ENCODE results near the gene TDRD10. TPM values are rescaled to one million over a fixed set of nuclear protein-coding genes. Genes with fewer than 3 reads are reported as not detected.

Gene TDRD10
- total RNA-seq, 1 experiment from 2014 or later: 0.31 TPM

DNA sequence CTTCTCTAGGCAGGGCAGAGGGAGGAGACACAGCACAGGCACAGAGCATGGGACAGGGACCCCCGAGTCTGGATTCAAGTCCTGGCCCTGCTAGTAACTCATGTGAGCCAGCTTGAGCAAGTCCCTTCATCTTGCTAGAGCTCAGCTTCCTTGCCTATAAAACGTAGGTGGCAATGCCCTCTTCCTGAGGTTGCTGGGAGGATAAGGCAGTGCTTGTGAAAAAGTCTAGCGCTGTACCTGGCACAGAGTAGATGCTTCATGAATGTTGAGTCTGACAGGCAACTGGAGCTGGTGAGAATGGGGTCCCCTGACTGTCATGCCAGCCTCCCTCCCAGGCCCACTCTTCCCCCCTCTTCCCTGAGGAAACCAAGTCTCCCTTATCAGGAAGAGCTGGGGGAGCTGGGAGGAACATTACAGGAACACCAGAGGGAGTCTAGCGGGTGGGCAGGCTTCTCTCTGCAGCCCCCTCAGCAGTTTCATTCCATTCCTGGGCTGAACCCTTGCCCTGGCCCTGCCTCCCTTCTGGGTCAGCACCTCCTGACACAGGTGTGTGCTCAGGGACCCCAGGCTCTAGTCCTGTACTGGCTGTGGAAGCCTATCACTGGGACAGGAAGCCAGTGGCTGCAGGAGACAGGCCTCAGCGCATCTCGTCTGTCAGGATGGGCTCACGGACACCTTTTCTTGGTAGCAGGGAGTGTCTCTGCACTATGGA, 75.5 kb downstream of the TDRD10 start:
- H2AK5ac ChIP-seq (ENCODE audit: insufficient read length, low read length): no peak overlapping the region
- no CpG with 5 or more reads among the region's 7 CpGs for WGBS (ENCODE audit: extremely low coverage, insufficient read length, low lambda C conversion rate)

More for the DNA sequence above, 75.5 kb downstream of the TDRD10 start:
- no peak overlapping the region for H2AFZ ChIP-seq (ENCODE audit: low read length)
- H3K4me2 ChIP-seq (ENCODE audit: insufficient read depth, insufficient read length, low read length): no peak overlapping the region
- no peaks in the 10 kb centered on the region for H3K23me2 ChIP-seq (ENCODE audit: insufficient read length, low read depth, low read length, poor library complexity, severe bottlenecking)
- no peak overlapping the region for H3K14ac ChIP-seq (ENCODE audit: insufficient read depth, low read length)
- no peak overlapping the region for H3K56ac ChIP-seq (ENCODE audit: insufficient read length, low read depth, low read length)
- H3K79me2 ChIP-seq (ENCODE audit: insufficient read depth, low read length): no peaks in the 10 kb centered on the region
- no peak overlapping the region for H3T11ph ChIP-seq (ENCODE audit: low read length)
- H3K4me1 ChIP-seq (ENCODE audit: insufficient read depth, low read length): no peaks in the 10 kb centered on the region
- H4K5ac ChIP-seq (ENCODE audit: insufficient read length, low read depth, low read length): no peak overlapping the region
- H3K9me3 ChIP-seq (ENCODE audit: control insufficient read depth, low read depth, low read length): no peaks in the 10 kb centered on the region
- no peak overlapping the region for H4K8ac ChIP-seq (replicated peaks; ENCODE audit: insufficient read length, low read depth, low read length)
- no peak overlapping the region for H4K91ac ChIP-seq (ENCODE audit: insufficient read length, low read depth, low read length)
- H3K4me3 Mint-ChIP-seq: no peak overlapping the region
- no peaks in the 10 kb centered on the region for H3K9me3 Mint-ChIP-seq
- H3K4ac ChIP-seq (ENCODE audit: low read depth, low read length): no peak overlapping the region
- H3K27ac Mint-ChIP-seq: no peak overlapping the region; a peak in 1 of 7 replicates
- H2BK15ac ChIP-seq (ENCODE audit: low read depth, low read length): no peak overlapping the region
- peaks cover 22 to 46% (median 37%) of the 10 kb centered on the region in 3 experiments; a peak in 6 of 7 replicates for H3K36me3 Mint-ChIP-seq (ENCODE audit: insufficient read depth in 1 of 3, low read depth in 3 of 3)
- no peaks in the 10 kb centered on the region for H3K79me1 ChIP-seq (ENCODE audit: insufficient read depth, low read depth, low read length, poor library complexity, severe bottlenecking)
- H2BK5ac ChIP-seq (ENCODE audit: insufficient read length, low read length): no peak overlapping the region
- H3K9ac ChIP-seq (ENCODE audit: extremely low read depth, insufficient read length, low read length): no peak overlapping the region
- H3K27ac ChIP-seq (ENCODE audit: insufficient read length, low read depth, low read length): no peak overlapping the region
- DNase-seq: no peak
- H2BK20ac ChIP-seq (ENCODE audit: low read depth, low read length, poor library complexity, severe bottlenecking): no peak overlapping the region
- no peaks in the 10 kb centered on the region for H3K27me3 ChIP-seq (ENCODE audit: insufficient read depth, low read length)
- no peak overlapping the region for H3K23ac ChIP-seq (ENCODE audit: insufficient read length, low read depth, low read length)
- H4K20me1 ChIP-seq (ENCODE audit: control insufficient read depth, insufficient read depth, insufficient read length): no peaks in the 10 kb centered on the region
- no peak overlapping the region for H3K18ac ChIP-seq (ENCODE audit: insufficient read length, low read depth, low read length)
- peaks cover 15 to 23% of the 10 kb centered on the region in 2 experiments for H3K4me1 Mint-ChIP-seq
- TF ChIP-seq, protein P1, sequence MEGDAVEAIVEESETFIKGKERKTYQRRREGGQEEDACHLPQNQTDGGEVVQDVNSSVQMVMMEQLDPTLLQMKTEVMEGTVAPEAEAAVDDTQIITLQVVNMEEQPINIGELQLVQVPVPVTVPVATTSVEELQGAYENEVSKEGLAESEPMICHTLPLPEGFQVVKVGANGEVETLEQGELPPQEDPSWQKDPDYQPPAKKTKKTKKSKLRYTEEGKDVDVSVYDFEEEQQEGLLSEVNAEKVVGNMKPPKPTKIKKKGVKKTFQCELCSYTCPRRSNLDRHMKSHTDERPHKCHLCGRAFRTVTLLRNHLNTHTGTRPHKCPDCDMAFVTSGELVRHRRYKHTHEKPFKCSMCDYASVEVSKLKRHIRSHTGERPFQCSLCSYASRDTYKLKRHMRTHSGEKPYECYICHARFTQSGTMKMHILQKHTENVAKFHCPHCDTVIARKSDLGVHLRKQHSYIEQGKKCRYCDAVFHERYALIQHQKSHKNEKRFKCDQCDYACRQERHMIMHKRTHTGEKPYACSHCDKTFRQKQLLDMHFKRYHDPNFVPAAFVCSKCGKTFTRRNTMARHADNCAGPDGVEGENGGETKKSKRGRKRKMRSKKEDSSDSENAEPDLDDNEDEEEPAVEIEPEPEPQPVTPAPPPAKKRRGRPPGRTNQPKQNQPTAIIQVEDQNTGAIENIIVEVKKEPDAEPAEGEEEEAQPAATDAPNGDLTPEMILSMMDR (conservative IDR thresholded peaks at IDR 0.05): no peak
- H2BK120ac ChIP-seq (ENCODE audit: low read depth, low read length, poor library complexity, severe bottlenecking): no peak overlapping the region
- H3K27me3 Mint-ChIP-seq (ENCODE audit: low read depth): no peaks in the 10 kb centered on the region; the same call in 1 of the 2 replicates
- H2BK12ac ChIP-seq (ENCODE audit: insufficient read length, low read depth, low read length): no peak overlapping the region
